GDM1 (cell line): ENCODE measurements around the gene METAP2.

ENCODE experiments used
- DNase-seq: peaks from one replicate; lab custom pipeline; 2025; lab: John Stamatoyannopoulos, UW

METAP2 gene

DNA sequence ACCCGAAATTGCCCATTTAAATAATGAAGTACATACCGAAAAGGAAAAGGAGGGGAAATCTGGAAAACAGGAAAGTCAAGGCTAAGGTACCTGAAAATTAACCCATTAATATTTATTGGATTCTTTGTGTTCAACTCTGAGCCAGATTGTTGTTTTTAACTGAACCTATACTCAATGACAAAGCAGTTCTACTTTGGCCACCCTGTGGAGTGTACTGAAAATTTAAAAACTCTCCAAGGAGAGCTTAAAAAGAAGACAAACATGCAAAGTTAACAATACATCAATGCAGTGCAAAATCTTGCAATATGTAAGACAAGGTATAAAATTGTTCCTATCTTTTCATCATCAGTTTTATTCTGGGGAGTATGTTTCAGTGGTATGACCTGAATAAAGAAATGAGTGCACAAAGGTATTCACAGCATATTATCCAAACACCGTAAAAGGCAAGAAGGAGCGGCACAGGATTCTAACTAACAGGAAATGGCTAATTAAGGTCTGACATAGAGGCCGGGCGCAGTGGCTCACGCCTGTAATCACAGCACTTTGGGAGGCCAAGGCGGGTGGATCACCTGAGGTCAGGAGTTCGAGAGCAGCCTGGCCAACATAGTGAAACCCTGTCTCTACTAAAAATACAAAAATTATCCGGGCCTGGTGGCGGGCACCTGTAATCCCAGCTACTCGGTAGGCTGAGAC, 75.6 kb downstream of the METAP2 start:
- no peak for DNase-seq

- DNase-seq, result no peak
Measured at GRCh38 chr12:95551305-95551704, 77.4 kb downstream of the METAP2 start, which contains the start of gene USP44. USP44 (minus strand) TSS chr12:95551476; CDS start chr12:95534256, 17,220 bp downstream.

DNA sequence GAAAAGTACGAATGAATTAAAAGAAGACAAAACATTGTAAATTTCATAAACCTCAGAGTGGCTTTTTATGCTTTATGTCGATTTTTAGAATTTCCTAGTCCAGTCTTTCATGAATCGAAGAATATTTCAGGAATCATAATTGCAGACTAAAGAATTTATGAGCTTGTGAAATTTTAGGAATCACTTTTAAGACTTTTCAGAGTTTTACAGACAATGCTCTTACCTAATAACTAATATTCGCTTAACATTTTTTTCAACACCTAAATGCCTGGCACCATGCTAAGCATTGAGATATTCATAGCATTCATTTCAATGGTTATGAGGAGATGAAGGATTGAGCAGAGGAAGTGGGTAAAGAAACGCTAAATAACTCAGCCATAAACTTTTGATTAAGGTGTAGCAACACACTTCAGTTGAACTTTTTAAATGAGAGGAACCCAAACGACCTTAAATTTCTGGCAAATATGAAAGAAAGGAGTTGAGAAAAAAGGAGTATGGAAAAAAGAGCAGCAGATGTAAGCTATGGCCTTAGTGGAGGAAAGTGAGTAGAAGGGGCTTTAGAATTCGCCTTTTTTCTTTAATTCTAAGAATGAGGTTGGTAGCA, 78.1 kb downstream of the METAP2 start:
- no peak for DNase-seq

DNA sequence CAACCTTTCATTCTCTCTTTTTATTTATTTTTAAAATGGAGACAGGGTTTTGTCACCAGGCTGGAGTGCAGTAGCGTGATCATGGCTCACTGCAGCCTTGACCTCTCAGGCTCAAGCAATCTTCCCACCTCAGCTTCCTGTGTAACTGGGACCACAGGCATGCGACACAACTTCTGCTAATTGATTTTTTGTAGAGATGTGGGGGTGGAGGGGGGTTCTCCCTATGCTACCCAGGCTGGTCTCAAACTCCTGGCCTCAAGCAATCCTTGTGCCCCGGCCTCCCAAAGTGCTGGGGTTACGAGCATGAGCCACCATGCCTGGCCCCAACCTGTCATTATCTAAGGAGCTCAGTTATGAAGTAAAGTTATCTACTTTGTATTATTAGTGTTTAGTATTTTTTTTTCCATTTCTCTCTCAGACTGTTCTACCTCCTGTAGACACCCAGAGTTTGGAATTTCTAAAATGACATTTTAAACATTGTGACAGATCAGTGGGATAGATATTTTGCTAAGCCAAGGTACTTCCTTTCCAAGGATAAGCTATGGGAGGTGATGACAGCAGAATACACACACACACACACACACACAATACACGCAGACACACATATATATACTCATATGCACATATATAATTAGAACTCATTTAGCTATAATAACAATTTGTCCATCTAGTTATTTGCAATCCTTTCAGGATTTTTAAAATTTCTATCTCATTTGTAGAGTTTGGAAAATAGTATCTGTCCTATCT, 79.4 kb downstream of the METAP2 start:
- no peak for DNase-seq

GRCh38 chr12:95554532-95555071, 80.7 kb downstream of the METAP2 start:
- no peak for DNase-seq

- no peak for DNase-seq
Measured at GRCh38 chr12:95557625-95558024, 83.7 kb downstream of the METAP2 start.
